ACC112 (cell line): ENCODE data around the gene SLC18B1.

Source experiments
- H2AFZ ChIP-seq: fragments of 200-600 bp; sonication (generic); one replicate; pipeline ENCODE4 v1.6.0; 2017; ENCODE audit warnings: antibody characterized with exemption, low read length; ENCODE audit not compliant: unreplicated experiment
- H3K27ac ChIP-seq: fragments of 200-600 bp; sonication (generic); 2 replicates; pipeline ENCODE4 v1.5.1; 2014; ENCODE audit warnings: low read depth, mild to moderate bottlenecking, antibody characterized with exemption, low read length, moderate library complexity
- H3K27me3 ChIP-seq: fragments of 200-600 bp; sonication (generic); 2 replicates; pipeline ENCODE4 v1.6.1; 2014; ENCODE audit warnings: mild to moderate bottlenecking, antibody characterized with exemption, low read length, moderate library complexity, mixed read lengths; ENCODE audit not compliant: insufficient read depth
- H3K36me3 ChIP-seq: fragments of 200-600 bp; sonication (generic); 2 replicates; pipeline ENCODE4 v1.6.1; 2016; ENCODE audit warnings: mild to moderate bottlenecking, antibody characterized with exemption, low read length, moderate library complexity, mixed read lengths; ENCODE audit not compliant: insufficient read depth
- H3K4me1 ChIP-seq: fragments of 200-600 bp; sonication (generic); one replicate; pipeline ENCODE4 v1.6.1; 2016; ENCODE audit warnings: low read length, mixed read lengths; ENCODE audit not compliant: insufficient read depth, unreplicated experiment, control insufficient read depth
- H3K4me3 ChIP-seq: fragments of 200-600 bp; sonication (generic); 2 replicates; pipeline ENCODE4 v1.5.1; 2014; ENCODE audit warnings: mild to moderate bottlenecking, low read depth, low read length
- H3K79me2 ChIP-seq: fragments of 200-600 bp; sonication (generic); one replicate; pipeline ENCODE4 v1.6.0; 2016; ENCODE audit warnings: low read length; ENCODE audit not compliant: control insufficient read depth, unreplicated experiment, insufficient read depth

SLC18B1 gene

GRCh38 chr6:132725947-132726607 is 72.4 kb downstream of the SLC18B1 start:
- Histone ChIP-seq H2AFZ (no peak overlapping the region), H3K4me3 (no peak overlapping the region), H3K27me3 (no peaks in the 10 kb centered on the region), H3K36me3 (no peaks in the 10 kb centered on the region), H3K4me1 (peaks cover 6% of the 10 kb centered on the region), H3K27ac (no peak overlapping the region), H3K79me2 (no peaks in the 10 kb centered on the region)

DNA sequence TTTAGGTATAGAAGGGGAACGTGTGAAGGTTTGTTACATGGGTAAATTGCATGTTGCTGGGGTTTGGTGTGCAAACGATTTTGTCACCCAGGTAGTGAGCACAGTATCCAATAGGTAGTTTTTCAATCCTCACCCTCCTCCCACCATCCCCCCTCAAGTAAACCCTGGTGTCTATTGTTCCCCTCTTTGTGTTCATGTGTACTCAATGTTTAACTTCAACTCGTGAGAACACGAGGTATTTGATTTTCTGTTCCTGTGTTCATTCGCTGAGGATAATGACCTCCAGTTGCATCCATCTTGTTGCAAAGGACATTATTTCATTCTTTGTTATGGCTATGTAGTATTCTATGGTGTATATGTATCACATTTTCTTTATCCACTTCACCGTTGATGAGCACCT is 73.0 kb downstream of the SLC18B1 start:
- H3K4me3 ChIP-seq = no peak overlapping the region
- H3K27me3 ChIP-seq = no peaks in the 10 kb centered on the region
- H3K36me3 ChIP-seq = no peaks in the 10 kb centered on the region
- H3K4me1 ChIP-seq = peaks cover 2% of the 10 kb centered on the region
- H3K79me2 ChIP-seq = no peaks in the 10 kb centered on the region
- H2AFZ ChIP-seq = no peak overlapping the region
- no peak overlapping the region for H3K27ac ChIP-seq

- Histone ChIP-seq H3K79me2 (no peaks in the 10 kb centered on the region), H3K4me3 (no peak overlapping the region), H3K27me3 (no peaks in the 10 kb centered on the region), H2AFZ (no peak overlapping the region), H3K36me3 (no peaks in the 10 kb centered on the region), H3K27ac (no peak overlapping the region), H3K4me1 (no peaks in the 10 kb centered on the region)
These were observed 78.5 kb downstream of the SLC18B1 start for GRCh38 chr6:132719736-132720448.
